NCI-H1048 (cell line): ENCODE data around the gene NSL1.

ENCODE experiments used
- DNase-seq: peaks from one replicate; lab custom pipeline; 2025; lab: John Stamatoyannopoulos, UW

NSL1 gene

GRCh38 chr1:212685429-212685828 is 106.1 kb downstream of the NSL1 start:
- DNase-seq, result no peak

GRCh38 chr1:212684521-212685090 is 107.0 kb downstream of the NSL1 start:
- DNase-seq, result no peak

- DNase-seq, result no peak
These were observed 107.5 kb downstream of the NSL1 start for GRCh38 chr1:212684076-212684475.

GRCh38 chr1:212683357-212683722 is 108.2 kb downstream of the NSL1 start:
- DNase-seq, result no peak

- DNase-seq, result no peak
These were observed 110.7 kb downstream of the NSL1 start for GRCh38 chr1:212680680-212681389.

GRCh38 chr1:212678456-212679410 is 112.8 kb downstream of the NSL1 start:
- no peak for DNase-seq

- no peak for DNase-seq
These were observed 114.0 kb downstream of the NSL1 start for GRCh38 chr1:212677573-212677972.

GRCh38 chr1:212677136-212677535 is 114.4 kb downstream of the NSL1 start:
- DNase-seq, result no peak
